Upper lobe of right lung (tissue), 1 donor: Measurements from ENCODE around the gene FGF21. TPM values are rescaled to one million over a fixed set of nuclear protein-coding genes. Genes with fewer than 3 reads are reported as not detected.
A peak's percentile ranks its signal among the peaks of the same experiment; 100 is the strongest.

Source experiments
- ATAC-seq: fragments of 200-7000 bp; cut with Tn5 transposase; one replicate; pipeline ENCODE4 v1.9.1; 2020; ENCODE audit warnings: mild to moderate bottlenecking, moderate library complexity
- DNase-seq: peaks from one replicate; pipeline ENCODE4 v3.0.0-alpha.2; 2020
- H3K27ac ChIP-seq: fragments of 200-600 bp; one replicate; pipeline ENCODE4 v1.8.0; 2022
- H3K27me3 ChIP-seq: fragments of 200-600 bp; one replicate; pipeline ENCODE4 v1.8.0; 2022; ENCODE audit warnings: mild to moderate bottlenecking
- H3K36me3 ChIP-seq: fragments of 200-600 bp; one replicate; pipeline ENCODE4 v1.8.0; 2022
- H3K4me1 ChIP-seq: fragments of 200-600 bp; one replicate; pipeline ENCODE4 v1.8.0; 2022
- H3K4me3 ChIP-seq: fragments of 200-600 bp; one replicate; pipeline ENCODE4 v1.8.0; 2022; ENCODE audit warnings: mild to moderate bottlenecking
- H3K9me3 ChIP-seq: fragments of 200-600 bp; one replicate; pipeline ENCODE4 v1.8.0; 2022
- intact Hi-C: fragments of 100-400 bp; cut with DNase I; formaldehyde crosslinking; loops from one replicate; pipeline ENCODE4 v1.11.0; 2022
- total RNA-seq: library from RNA; stranded (reverse); fragmentation: NEBNext Ultra II Directional; extraction: Animal tissue kit (Norgen Biotek cat#: 25700); gene quantifications from one replicate; pipeline ENCODE4 v1.2.1, GENCODE V29; 2021
- TF ChIP-seq, protein P1 (sequence below): fragments of 200-600 bp; IDR thresholded peaks from one replicate; pipeline ENCODE4 v1.8.0; 2022; ENCODE audit warnings: antibody characterized with exemption
- donor health status: DM: no; HTN: yes; CAD: no; lungs with severe emphysema.

Gene FGF21
- total RNA-seq, 1 donor from 2014 or later, result not detected

DNA sequence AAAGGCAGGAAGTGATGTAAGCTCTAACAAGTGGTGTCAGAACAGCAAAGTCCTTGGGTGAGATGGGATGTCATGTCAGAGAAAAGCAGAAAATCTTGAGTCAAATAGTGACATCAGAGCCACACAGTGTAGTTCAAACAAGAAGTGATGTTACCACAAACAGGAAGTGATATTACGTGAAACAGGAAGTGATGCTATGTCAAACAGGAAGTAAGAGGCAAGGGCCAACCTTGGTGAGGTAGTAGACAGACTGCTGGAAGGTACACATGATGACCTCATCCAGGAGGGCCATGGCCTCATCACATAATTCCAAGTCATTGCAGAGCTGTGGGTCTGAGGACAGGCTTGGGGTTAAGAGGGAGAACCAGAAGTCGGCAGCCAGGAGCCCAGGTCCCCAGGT, 28.8 kb upstream of the FGF21 start:
- TF ChIP-seq, protein P1, sequence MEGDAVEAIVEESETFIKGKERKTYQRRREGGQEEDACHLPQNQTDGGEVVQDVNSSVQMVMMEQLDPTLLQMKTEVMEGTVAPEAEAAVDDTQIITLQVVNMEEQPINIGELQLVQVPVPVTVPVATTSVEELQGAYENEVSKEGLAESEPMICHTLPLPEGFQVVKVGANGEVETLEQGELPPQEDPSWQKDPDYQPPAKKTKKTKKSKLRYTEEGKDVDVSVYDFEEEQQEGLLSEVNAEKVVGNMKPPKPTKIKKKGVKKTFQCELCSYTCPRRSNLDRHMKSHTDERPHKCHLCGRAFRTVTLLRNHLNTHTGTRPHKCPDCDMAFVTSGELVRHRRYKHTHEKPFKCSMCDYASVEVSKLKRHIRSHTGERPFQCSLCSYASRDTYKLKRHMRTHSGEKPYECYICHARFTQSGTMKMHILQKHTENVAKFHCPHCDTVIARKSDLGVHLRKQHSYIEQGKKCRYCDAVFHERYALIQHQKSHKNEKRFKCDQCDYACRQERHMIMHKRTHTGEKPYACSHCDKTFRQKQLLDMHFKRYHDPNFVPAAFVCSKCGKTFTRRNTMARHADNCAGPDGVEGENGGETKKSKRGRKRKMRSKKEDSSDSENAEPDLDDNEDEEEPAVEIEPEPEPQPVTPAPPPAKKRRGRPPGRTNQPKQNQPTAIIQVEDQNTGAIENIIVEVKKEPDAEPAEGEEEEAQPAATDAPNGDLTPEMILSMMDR, result no peak
- H3K4me1 ChIP-seq, result peaks cover 31% of the 10 kb centered on the region
- DNase-seq (no peak), ATAC-seq (peak; percentile 21)
- H3K36me3 ChIP-seq, result no peaks in the 10 kb centered on the region
- intact Hi-C loops, result no loop called here
- peak overlapping the region; percentile 74 for H3K27ac ChIP-seq
- no peaks in the 10 kb centered on the region for H3K27me3 ChIP-seq
- H3K4me3 ChIP-seq, result no peak overlapping the region
- H3K9me3 ChIP-seq, result no peaks in the 10 kb centered on the region

DNA sequence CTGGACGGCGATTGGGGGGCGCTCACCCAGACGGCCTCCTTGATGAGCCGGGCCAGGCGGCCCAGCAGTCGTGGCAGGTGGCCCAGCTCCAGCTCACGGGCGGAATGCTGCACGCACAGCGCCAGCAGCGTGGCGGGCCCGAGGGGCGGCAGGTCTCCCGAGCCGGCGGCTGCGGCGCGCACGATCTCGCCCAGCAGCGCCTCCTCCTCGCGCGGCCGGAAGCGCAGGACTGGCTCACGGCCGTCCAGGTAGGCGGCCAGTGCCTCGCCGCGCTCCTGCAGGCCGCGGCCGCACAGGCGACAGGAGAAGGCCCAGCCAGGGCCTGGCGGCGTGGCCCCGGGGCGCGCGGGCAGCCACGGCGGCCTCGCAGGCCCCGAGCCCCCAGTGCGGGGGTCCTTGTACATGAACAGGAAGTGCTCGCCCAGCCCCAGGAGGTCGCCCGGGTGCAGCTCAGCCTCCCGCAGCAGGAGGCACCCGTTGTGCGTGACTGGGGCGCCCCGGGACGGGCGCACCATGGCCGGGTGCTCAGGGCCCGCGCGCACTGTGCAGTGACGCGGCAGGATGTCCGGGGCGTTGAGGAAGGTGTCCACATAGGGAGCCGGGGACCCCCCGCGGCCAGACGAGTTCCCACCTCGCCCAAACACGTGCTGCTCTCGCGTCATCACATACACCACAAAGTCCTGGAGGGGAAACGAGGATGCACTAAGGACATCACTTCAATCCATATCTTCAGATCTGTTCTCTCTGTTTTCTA, 26.2 kb upstream of the FGF21 start:
- no peak overlapping the region for H3K4me3 ChIP-seq
- no peak overlapping the region for H3K27ac ChIP-seq
- H3K27me3 ChIP-seq, result no peaks in the 10 kb centered on the region
- ATAC-seq (peak; percentile 31), DNase-seq (no peak)
- H3K9me3 ChIP-seq, result no peaks in the 10 kb centered on the region
- no peaks in the 10 kb centered on the region for H3K36me3 ChIP-seq
- TF ChIP-seq, protein P1, result no peak
- H3K4me1 ChIP-seq, result peaks cover 24% of the 10 kb centered on the region
- intact Hi-C loops, result no loop called here

DNA sequence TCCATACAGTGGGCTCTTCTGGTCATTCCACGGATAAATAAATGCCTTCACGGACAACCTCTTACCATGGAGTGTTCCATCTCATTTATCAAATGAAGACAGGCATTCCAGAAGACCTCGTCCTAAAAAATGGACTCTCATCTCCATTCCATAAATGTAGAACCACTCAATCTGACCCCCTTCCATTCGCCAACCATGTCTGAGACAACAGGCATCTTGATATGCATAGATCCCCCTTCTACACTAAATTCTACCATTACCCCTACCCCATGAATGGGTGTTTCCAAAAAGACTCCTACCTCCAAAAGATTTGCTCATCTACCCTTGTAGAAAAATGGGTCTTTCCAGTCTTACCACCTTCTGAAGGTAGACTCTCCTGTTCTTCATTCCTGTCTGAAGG, 23.9 kb upstream of the FGF21 start:
- H3K9me3 ChIP-seq, result no peaks in the 10 kb centered on the region
- intact Hi-C loops, result no loop called here
- H3K36me3 ChIP-seq, result no peaks in the 10 kb centered on the region
- H3K27me3 ChIP-seq, result no peaks in the 10 kb centered on the region
- H3K27ac ChIP-seq, result no peak overlapping the region
- ATAC-seq, result no peak
- DNase-seq, result no peak
- H3K4me3 ChIP-seq, result no peak overlapping the region
- peaks cover 9% of the 10 kb centered on the region for H3K4me1 ChIP-seq
- TF ChIP-seq, protein P1, result no peak

DNA sequence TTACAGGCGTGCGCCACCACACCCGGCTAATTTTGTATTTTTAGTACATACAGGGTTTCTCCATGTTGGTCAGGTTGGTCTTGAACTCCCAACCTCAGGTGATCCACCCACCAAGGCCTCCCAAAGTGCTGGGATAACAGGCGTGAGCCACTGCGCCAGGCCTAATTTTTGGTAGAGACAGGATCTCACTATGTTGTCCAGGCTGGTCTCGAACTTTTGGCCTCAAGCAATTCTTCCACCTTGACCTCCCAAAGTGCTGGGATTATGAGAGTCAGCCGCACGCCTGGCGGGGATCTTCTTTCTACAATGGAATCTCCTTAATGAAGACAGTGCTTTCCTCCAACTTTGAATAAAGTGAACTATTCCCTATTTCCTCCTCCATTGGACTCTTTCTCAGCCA, 20.7 kb upstream of the FGF21 start:
- intact Hi-C loops, result no loop called here
- H3K27me3 ChIP-seq, result no peaks in the 10 kb centered on the region
- TF ChIP-seq, protein P1, result no peak
- DNase-seq (no peak), ATAC-seq (no peak)
- H3K4me1 ChIP-seq, result peaks cover 3% of the 10 kb centered on the region
- no peaks in the 10 kb centered on the region for H3K36me3 ChIP-seq
- H3K27ac ChIP-seq, result no peak overlapping the region
- no peak overlapping the region for H3K4me3 ChIP-seq
- no peaks in the 10 kb centered on the region for H3K9me3 ChIP-seq

DNA sequence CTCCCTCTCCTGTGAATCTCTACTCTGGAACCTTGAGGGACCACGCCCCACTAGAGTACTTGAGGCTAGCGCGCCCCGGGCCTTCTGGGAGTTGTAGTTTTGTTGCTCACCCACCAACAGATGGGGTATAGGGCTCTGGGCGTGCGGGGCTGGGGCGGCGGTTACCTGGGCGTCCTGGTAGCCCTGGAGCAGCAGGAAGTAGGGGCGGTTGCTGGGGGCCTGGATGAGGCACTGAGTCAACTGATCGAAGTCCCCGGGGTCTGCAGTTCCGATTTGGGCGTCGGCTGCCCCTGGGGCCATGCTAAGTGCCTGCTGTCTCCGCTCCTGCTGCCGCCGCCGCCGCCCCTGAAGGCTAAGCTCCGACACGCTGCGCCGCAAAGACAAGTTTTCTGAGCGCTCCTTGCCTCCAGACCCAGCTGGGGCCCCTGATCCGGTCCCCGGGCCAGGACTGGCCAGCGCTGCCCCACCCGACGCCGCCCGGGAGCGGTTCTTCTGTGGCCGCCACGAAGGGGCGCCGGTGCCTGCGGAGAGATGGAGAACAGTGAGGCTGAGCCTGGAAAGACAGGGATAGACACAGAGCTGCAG, 20.2 kb upstream of the FGF21 start:
- Histone ChIP-seq H3K4me3 (peak overlapping the region; percentile 3), H3K9me3 (no peaks in the 10 kb centered on the region), H3K27ac (no peak overlapping the region), H3K27me3 (no peaks in the 10 kb centered on the region), H3K4me1 (peaks cover 3% of the 10 kb centered on the region), H3K36me3 (no peaks in the 10 kb centered on the region)
- DNase-seq (no peak), ATAC-seq (peak; percentile 9)
- intact Hi-C loops, result no loop called here
- TF ChIP-seq, protein P1, result no peak
